Upper lobe of left lung (tissue), 6 donors: ENCODE results near the gene AFF3. TPM values are rescaled to one million over a fixed set of nuclear protein-coding genes. Genes with fewer than 3 reads are reported as not detected.
"Not testable (repeated sequence)": the region's sequence is repeated elsewhere in the genome, so short reads cannot be mapped to it uniquely, and the experiment has no call there.

ENCODE experiments used
- ATAC-seq, 2 donors: fragments of 200-7000 bp; cut with Tn5 transposase; one replicate each; pipeline ENCODE4 v1.9.1; 2022; ENCODE audit warnings: mild to moderate bottlenecking in 2 of 2, moderate library complexity in 2 of 2; ENCODE audit not compliant: low FRiP score in 2 of 2
- DNase-seq, 2 donors: peaks; one replicate each; pipeline ENCODE4 v3.0.0-alpha.2; 2019 to 2020
- H3K27ac ChIP-seq, 4 donors: fragments of 200-600 bp; sonication (generic); one replicate each; pipeline ENCODE4 v1.5.1; 2016 to 2019
- H3K27me3 ChIP-seq, 4 donors: fragments of 200-600 bp; sonication (generic); one replicate each; pipeline ENCODE4 v1.5.1; 2017 to 2019
- H3K36me3 ChIP-seq, 4 donors: fragments of 200-600 bp; sonication (generic); one replicate each; pipeline ENCODE4 v1.5.1; 2016 to 2019
- H3K4me1 ChIP-seq, 4 donors: fragments of 200-600 bp; sonication (generic); one replicate each; pipeline ENCODE4 v1.5.1; 2018 to 2019
- H3K4me3 ChIP-seq, 4 donors: fragments of 200-600 bp; sonication (generic); one replicate each; pipeline ENCODE4 v1.5.1; 2017 to 2019; ENCODE audit warnings: mild to moderate bottlenecking in 2 of 4, moderate library complexity in 1 of 4
- H3K9me3 ChIP-seq, 4 donors: fragments of 200-600 bp; sonication (generic); one replicate each; pipeline ENCODE4 v1.5.1; 2018 to 2019
- EP300 ChIP-seq, 4 donors: sonication (generic); formaldehyde crosslinking; IDR thresholded peaks; one replicate each; pipeline ENCODE4 v1.5.1; 2017; ENCODE audit warnings: antibody characterized with exemption in 4 of 4, control low read depth in 2 of 4
- POLR2A ChIP-seq, 4 donors: fragments of 450-650 bp; IDR thresholded peaks; one replicate each; pipeline ENCODE4 v1.5.1; 2016 to 2017; ENCODE audit warnings: antibody characterized with exemption in 4 of 4, mild to moderate bottlenecking in 2 of 4
- POLR2AphosphoS5 ChIP-seq, 2 donors: sonication (generic); formaldehyde crosslinking; IDR thresholded peaks; one replicate each; pipeline ENCODE4 v1.5.1; 2017; ENCODE audit warnings: antibody characterized with exemption in 2 of 2
- WGBS, 2 donors: methylation state at CpG; one replicate each; pipeline ENCODE4 v1.1.5; 2017 to 2018; 5-methylcytosine and 5-hydroxymethylcytosine counted together
- total RNA-seq, 6 donors: library from RNA; depleted of rRNA in 4 of 6; stranded (reverse); fragments of >200 nt in 4 of 6; gene quantifications; one replicate each; pipeline versions ENCODE4 v1.1.0 to v1.2.1, GENCODE V29; 2016 to 2021
- TF ChIP-seq, protein P1 (sequence below), 6 experiments: fragments of 450-650 bp in 4 of 6; fragments of 200-600 bp in 2 of 6; sonication (generic) in 2 of 6; IDR thresholded peaks; one replicate each; pipeline ENCODE4 v1.5.1; 2016 to 2019; ENCODE audit warnings: antibody characterized with exemption in 6 of 6
- donor health status: DM: no; HTN: no; CAD: no; lungs with moderate emphysema.
- donor health status: DM: no; HTN: yes; CAD: no; lungs with severe emphysema.

The AFF3 gene
- total RNA-seq, 6 donors from 2014 or later, result 21.0 to 195 (median 47.9) TPM

DNA sequence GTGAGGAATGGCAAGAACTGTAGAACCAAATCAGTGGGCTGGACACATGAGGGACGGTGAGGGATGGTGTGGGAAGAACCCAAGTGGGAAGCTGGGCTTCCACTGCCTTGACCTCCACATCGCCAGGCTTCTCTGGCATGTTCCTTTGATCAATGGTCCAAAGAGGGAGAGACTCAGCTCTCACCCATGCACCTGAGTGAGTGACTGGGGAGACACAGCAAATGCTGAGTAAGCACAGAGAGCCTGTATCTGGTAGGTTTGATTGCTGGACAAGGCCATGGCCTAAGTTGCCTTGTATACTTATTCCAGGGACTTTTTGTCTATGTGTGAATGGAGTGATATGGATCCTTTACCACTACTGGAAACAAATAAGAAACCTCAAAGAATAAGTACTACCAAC is 188.6 kb downstream of the AFF3 start:
- Histone ChIP-seq H3K9me3 (no peaks in the 10 kb centered on the region), H3K36me3 (no peaks in the 10 kb centered on the region), H3K27ac (no peak overlapping the region), H3K27me3 (no peaks in the 10 kb centered on the region), H3K4me1 (no peaks in the 10 kb centered on the region), H3K4me3 (no peak overlapping the region)
- ATAC-seq (no peak), DNase-seq (no peak)
- 96 to 97% methylated on average over 2 of the region's 2 CpGs for WGBS, 2 donors
- no peak for TF ChIP-seq POLR2A (IDR thresholded peaks at IDR 0.05)
- TF ChIP-seq POLR2AphosphoS5 (IDR thresholded peaks at IDR 0.05), result no peak
- TF ChIP-seq, protein P1, sequence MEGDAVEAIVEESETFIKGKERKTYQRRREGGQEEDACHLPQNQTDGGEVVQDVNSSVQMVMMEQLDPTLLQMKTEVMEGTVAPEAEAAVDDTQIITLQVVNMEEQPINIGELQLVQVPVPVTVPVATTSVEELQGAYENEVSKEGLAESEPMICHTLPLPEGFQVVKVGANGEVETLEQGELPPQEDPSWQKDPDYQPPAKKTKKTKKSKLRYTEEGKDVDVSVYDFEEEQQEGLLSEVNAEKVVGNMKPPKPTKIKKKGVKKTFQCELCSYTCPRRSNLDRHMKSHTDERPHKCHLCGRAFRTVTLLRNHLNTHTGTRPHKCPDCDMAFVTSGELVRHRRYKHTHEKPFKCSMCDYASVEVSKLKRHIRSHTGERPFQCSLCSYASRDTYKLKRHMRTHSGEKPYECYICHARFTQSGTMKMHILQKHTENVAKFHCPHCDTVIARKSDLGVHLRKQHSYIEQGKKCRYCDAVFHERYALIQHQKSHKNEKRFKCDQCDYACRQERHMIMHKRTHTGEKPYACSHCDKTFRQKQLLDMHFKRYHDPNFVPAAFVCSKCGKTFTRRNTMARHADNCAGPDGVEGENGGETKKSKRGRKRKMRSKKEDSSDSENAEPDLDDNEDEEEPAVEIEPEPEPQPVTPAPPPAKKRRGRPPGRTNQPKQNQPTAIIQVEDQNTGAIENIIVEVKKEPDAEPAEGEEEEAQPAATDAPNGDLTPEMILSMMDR (IDR thresholded peaks at IDR 0.05), result no peak
- no peak for TF ChIP-seq EP300 (IDR thresholded peaks at IDR 0.05)

DNA sequence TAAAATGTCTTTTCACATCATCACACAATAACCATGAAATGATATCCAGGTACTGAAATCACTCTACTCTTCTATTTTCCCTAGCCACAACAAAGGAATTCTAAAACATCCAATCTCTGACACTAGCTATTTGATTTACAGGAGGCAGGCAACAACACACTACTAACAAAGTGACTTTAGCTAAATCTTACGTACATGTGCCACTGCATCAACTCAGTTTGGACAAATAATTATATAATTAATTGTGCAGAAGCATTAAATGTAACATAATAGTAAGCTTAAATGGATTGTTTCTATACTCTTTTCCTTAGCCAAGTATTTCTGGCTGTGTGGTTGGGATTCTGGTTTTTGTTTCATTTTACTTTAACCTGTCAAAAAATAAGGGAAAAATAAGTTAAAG is 192.4 kb downstream of the AFF3 start:
- Histone ChIP-seq H3K4me3 (no peak overlapping the region), H3K9me3 (no peaks in the 10 kb centered on the region), H3K4me1 (no peaks in the 10 kb centered on the region), H3K27ac (no peak overlapping the region), H3K27me3 (no peaks in the 10 kb centered on the region), H3K36me3 (no peaks in the 10 kb centered on the region)
- 93 to 97% methylated on average over 1 of the region's 1 CpG for WGBS, 2 donors
- DNase-seq (no peak), ATAC-seq (no peak)
- TF ChIP-seq POLR2AphosphoS5 (IDR thresholded peaks at IDR 0.05), result no peak
- TF ChIP-seq, protein P1 (IDR thresholded peaks at IDR 0.05), result no peak
- TF ChIP-seq EP300 (IDR thresholded peaks at IDR 0.05), result no peak

DNA sequence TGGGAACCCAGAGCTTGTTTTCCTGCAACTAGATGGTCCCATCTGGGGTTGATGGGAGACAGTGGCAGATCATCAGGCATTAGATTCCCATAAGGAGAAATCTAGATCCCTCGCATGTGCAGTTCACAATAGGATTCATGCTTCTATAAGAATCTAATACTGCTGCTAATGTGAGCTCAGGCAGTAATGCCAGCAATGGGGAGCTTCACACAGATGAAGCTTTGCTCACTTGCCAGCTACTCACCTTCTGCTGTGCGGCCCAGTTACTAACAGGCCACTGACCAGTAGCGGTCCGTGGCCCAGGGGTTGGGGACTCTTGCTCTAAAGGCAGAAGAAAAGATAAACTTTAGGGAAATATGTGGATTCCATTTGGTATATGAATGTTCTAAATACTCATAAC is 192.9 kb downstream of the AFF3 start:
- 98 to 99% methylated on average over 4 of the region's 4 CpGs for WGBS, 2 donors
- DNase-seq (no peak), ATAC-seq (no peak)
- H3K36me3 ChIP-seq, result no peaks in the 10 kb centered on the region
- no peak for TF ChIP-seq POLR2A (IDR thresholded peaks at IDR 0.05)
- TF ChIP-seq, protein P1 (IDR thresholded peaks at IDR 0.05), result no peak
- H3K27me3 ChIP-seq, result no peaks in the 10 kb centered on the region
- H3K9me3 ChIP-seq, result no peaks in the 10 kb centered on the region
- H3K4me1 ChIP-seq, result no peaks in the 10 kb centered on the region
- H3K27ac ChIP-seq, result no peak overlapping the region
- H3K4me3 ChIP-seq, result no peak overlapping the region

DNA sequence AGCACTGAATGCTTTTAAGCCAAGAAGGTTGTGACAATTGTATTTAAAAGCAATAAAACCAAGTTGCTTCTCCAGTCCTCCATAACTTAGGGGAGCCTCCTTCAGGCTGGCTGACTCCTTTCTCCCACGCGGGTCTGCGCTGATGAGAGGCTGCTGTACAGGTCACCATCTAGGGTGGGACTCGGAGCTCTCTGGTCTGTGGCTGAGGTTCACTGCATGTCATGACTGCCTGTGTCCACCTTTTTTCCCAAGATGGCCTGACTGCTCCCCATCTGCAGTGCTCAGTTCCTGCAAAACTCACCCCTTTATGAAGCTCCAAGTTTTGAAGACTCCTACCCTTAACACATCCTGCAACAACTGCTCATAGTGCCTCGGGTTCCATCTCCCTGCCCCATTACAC is 194.4 kb downstream of the AFF3 start:
- no peaks in the 10 kb centered on the region for H3K27me3 ChIP-seq
- no peak overlapping the region for H3K4me3 ChIP-seq
- no peak overlapping the region for H3K27ac ChIP-seq
- H3K4me1 ChIP-seq, result no peaks in the 10 kb centered on the region
- TF ChIP-seq POLR2A (IDR thresholded peaks at IDR 0.05), result no peak
- TF ChIP-seq POLR2AphosphoS5 (IDR thresholded peaks at IDR 0.05), result no peak
- TF ChIP-seq, protein P1 (IDR thresholded peaks at IDR 0.05), result no peak
- TF ChIP-seq EP300 (IDR thresholded peaks at IDR 0.05), result no peak
- H3K36me3 ChIP-seq, result no peaks in the 10 kb centered on the region
- no peaks in the 10 kb centered on the region for H3K9me3 ChIP-seq
- DNase-seq (no peak), ATAC-seq (peak in 1 of 2 donors; percentile 58)
- 95 to 96% methylated on average over 5 of the region's 5 CpGs for WGBS, 2 donors

DNA sequence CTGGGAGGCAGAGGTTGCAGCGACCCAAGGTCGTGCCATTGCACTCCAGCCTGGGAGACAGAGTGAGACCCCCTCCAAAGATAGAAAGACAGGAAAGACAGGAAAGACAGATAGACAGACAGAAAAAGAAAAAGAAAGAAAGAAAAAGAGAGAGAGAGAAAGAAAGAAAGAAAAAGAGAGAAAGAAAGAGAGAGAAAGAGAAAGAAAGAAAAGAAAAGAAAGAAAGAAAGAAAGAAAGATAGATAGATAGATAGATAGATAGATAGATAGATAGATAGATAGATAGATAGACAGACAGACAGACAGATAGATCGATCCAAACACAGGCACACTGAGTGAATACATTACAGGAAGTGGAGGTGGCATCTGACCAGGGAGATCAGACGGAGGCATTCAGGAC is 195.0 kb downstream of the AFF3 start:
- H3K4me3 ChIP-seq, H3K9me3 ChIP-seq, ATAC-seq, DNase-seq, H3K4me1 ChIP-seq, H3K27ac ChIP-seq, H3K27me3 ChIP-seq, H3K36me3 ChIP-seq: not testable (repeated sequence)
- WGBS, 2 donors, result 89 to 92% methylated on average over 4 of the region's 4 CpGs
